ENCODE data around the gene POLE2.
"Not testable (repeated sequence)": the region's sequence is repeated elsewhere in the genome, so short reads cannot be mapped to it uniquely, and the experiment has no call there.

The POLE2 gene

GRCh38 chr14:49687942-49688700 lies at the start of gene POLE2:
Gene POLE2, minus strand, starts transcription at chr14:49688214. Its CDS starts 11 bp downstream, at chr14:49688203.
- peak within 1 kb of the TSS; percentile 91 for H3K4me3 ChIP-seq (ENCODE audit: low read depth, low read length)
- DNase-seq (ENCODE audit: low read depth) = peak; percentile 89
- TF ChIP-seq CTCF (IDR thresholded peaks at IDR 0.05; ENCODE audit: insufficient read depth, low read depth, low read length, missing control alignments) = no peak

- DNase-seq (ENCODE audit: low read depth); H3K4me3 ChIP-seq (ENCODE audit: low read depth, low read length): not testable (repeated sequence)
These were observed 47.7 kb upstream of the POLE2 start for GRCh38 chr14:49735669-49736068.

- no peak for DNase-seq (ENCODE audit: low read depth)
- no peak for TF ChIP-seq CTCF (IDR thresholded peaks at IDR 0.05; ENCODE audit: insufficient read depth, low read depth, low read length, missing control alignments)
- no peak overlapping the region for H3K4me3 ChIP-seq (ENCODE audit: low read depth, low read length)
These were observed 45.8 kb upstream of the POLE2 start for GRCh38 chr14:49733836-49734235.

GRCh38 chr14:49732896-49733295 lies 44.9 kb upstream of the POLE2 start:
- no peak for DNase-seq (ENCODE audit: low read depth)
- TF ChIP-seq CTCF (IDR thresholded peaks at IDR 0.05; ENCODE audit: insufficient read depth, low read depth, low read length, missing control alignments) = no peak
- H3K4me3 ChIP-seq (ENCODE audit: low read depth, low read length) = no peak overlapping the region

GRCh38 chr14:49727171-49727570 lies 39.2 kb upstream of the POLE2 start:
- TF ChIP-seq CTCF (IDR thresholded peaks at IDR 0.05; ENCODE audit: insufficient read depth, low read depth, low read length, missing control alignments) = no peak
- no peak overlapping the region for H3K4me3 ChIP-seq (ENCODE audit: low read depth, low read length)
- no peak for DNase-seq (ENCODE audit: low read depth)

- H3K4me3 ChIP-seq (ENCODE audit: low read depth, low read length); DNase-seq (ENCODE audit: low read depth): not testable (repeated sequence)
These were observed 33.9 kb upstream of the POLE2 start for GRCh38 chr14:49721733-49722435.

- no peak for TF ChIP-seq CTCF (IDR thresholded peaks at IDR 0.05; ENCODE audit: insufficient read depth, low read depth, low read length, missing control alignments)
- H3K4me3 ChIP-seq (ENCODE audit: low read depth, low read length) = no peak overlapping the region
- no peak for DNase-seq (ENCODE audit: low read depth)
These were observed 32.7 kb upstream of the POLE2 start for GRCh38 chr14:49720744-49721143.

- not testable (repeated sequence) for DNase-seq (ENCODE audit: low read depth); H3K4me3 ChIP-seq (ENCODE audit: low read depth, low read length)
These were observed 23.0 kb upstream of the POLE2 start for GRCh38 chr14:49710993-49711392.

- not testable (repeated sequence) for DNase-seq (ENCODE audit: low read depth)
These were observed 16.5 kb upstream of the POLE2 start for GRCh38 chr14:49704471-49704870.

More at GRCh38 chr14:49704471-49704870, 16.5 kb upstream of the POLE2 start:
- H3K4me3 ChIP-seq (ENCODE audit: low read depth, low read length) = not testable (repeated sequence)
